GM21825 (cell line): ENCODE measurements around the gene GOLGA8A.
"Not testable (repeated sequence)": the region's sequence is repeated elsewhere in the genome, so short reads cannot be mapped to it uniquely, and the experiment has no call there.

Source experiments
- ATAC-seq: cut with Tn5 transposase; IDR thresholded peaks from one replicate; pipeline ENCODE4 v1.9.1; 2021; ENCODE audit warnings: mild to moderate bottlenecking, moderate library complexity; ENCODE audit not compliant: unreplicated experiment

The GOLGA8A gene

DNA sequence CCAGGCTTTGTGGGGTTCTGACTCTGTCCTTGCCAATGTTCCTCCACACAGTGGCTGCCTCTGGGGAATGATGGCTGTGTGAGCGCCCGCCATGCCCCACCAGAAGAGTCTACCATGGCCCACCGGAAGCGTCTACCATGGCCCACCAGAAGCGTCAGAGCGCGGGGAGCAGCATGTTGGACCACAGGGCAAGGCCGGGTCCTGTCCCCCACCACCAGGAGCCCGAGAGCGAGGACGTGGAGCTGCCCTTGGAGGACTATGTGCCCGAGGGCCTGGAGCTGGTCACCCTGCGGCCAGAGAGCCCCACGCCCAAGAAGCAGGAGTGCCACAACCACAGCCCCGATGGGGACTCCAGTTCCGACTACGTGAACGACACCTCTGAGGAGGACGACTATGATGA lies 28.1 kb downstream of the GOLGA8A start:
- not testable (repeated sequence) for ATAC-seq

DNA sequence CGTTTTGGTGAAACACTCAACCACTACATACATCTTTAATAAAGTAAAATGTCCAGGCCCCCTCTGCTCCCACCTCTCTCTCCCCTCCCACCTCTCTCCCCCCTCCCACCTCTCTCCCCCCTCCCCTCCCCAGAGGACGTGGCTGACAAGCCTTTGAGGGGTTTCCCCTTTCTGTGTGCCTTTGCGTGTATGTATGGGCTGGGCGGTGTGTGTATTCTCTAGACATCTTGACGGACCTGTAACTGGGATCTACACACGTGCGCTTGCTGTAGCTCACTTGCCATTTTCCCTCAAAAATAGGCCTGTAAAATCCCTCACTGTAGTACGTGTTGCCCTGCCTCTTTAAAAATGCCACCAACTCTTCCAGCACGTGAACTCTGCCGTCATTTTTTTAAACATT lies 28.6 kb downstream of the GOLGA8A start:
- not testable (repeated sequence) for ATAC-seq

DNA sequence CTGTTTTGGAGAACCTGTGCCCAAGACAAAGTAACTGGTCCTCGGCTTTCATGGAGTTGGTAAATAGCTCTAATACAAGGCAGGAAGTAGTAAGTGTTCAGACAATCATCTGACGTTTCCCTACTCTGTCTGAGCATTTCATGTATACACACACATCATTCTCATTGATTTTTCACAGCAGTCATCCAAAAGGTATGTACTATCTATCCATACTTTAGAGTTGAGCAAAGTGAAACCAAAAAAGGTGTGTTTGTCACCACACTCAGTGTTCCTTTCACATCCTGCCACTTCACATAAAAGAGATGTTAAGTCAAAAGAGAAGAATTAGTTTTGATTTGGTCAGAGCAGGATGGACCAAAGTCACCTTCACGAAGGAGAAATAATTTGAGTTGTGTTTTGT lies 33.7 kb downstream of the GOLGA8A start:
- ATAC-seq: peak; percentile 51

DNA sequence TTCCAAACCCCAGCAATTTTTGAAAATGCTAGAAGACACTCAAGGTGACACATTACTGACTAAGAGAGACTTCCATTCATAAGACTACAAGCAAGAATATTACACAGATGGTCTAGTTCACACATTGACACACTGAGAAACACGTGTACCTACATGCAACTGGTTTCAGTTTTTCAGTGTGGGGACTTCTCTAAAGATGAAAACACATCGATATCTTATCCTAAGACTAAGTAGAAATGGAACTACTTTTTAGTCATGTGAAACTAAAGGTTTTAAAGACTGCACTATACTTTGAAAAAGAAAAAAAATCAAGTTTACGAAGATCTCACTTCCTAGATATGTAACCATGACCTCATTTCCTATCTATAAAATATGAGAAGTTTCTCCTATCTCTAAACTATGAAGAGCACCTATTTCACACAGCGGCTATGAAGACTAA lies 34.4 kb downstream of the GOLGA8A start:
- peak; percentile 64 for ATAC-seq

DNA sequence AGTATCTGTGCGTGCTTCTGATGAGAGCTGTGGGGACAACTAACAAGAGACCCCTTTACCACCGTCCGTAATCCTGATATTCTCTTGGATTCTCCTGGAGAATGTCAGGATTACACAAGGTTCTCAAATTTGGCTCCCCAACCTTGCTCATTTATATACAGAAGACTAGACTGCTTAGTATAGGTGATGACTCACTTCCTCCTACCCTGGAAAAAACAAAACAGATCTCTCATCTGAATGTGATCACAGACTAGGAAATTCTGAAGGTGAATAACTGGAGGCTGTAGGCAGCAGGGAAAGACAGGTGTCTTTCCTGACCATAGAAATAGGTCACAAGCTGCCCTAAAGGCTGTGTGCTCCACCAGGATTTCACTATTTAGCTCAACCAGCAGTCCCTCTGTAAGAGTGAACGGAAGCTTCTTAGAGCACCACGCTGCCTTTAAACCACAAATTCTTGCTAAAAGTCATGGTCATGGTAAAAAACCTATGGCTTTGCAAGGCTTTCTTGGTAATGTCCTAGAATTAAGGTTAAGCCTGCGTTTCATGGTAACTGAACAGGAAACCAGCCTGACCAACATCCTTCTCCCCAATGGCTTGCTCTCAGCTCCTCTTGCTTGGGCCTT lies 39.9 kb downstream of the GOLGA8A start:
- ATAC-seq: not testable (repeated sequence)

DNA sequence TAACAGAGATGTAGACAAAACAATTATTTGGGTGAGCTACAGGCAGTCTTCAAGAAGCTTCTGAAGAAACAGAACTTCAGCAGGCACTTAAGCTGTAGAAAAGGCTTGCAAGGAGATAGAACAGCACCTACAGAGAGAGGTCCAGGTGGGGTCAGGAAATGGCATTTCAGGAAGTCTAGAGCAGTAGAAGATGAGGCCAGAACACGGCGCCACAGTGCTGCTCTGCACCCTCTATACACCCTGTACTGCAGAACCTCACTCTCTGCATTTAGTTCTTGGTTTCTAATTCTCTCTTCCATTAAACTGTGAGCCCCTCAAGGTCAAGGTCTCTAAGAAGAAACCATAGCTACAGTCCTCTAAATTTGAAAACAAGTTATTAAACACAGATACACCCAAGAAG lies 44.6 kb downstream of the GOLGA8A start:
- not testable (repeated sequence) for ATAC-seq

DNA sequence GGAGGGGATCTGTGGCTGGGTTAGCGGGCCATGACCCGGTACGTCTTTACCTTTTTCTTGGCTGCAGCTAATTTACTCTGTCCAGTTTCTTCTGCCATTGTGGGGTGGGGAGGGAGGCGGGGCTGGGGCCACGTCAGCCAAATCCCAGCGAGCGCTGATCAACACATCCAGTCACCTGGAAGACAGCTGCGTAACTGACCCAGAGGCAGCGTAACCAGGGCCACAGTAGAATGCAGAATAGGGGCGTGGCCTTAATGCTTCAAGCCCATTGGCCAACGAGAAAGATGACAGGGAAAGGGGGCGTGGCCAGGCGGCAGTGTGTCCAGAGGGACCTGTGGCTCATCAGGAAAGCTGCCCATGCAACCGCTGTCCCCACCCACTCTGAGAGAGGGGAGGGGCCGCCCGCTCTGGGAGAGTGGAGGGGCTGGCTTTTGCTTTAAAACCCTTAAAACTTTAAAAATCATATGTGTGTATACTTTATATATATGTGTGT lies 48.0 kb downstream of the GOLGA8A start:
- not testable (repeated sequence) for ATAC-seq
